Testis (tissue), 2 donors: ENCODE measurements around the gene PTPRG.

Source experiments
- POLR2A ChIP-seq: fragments of 450-650 bp; IDR thresholded peaks from one replicate; pipeline ENCODE4 v1.6.1; 2017; ENCODE audit warnings: antibody characterized with exemption, mild to moderate bottlenecking, moderate library complexity
- TF ChIP-seq, protein P1 (sequence below), 3 experiments: fragments of 450-650 bp in 2 of 3; fragments of 200-600 bp in 1 of 3; sonication (generic) in 1 of 3; IDR thresholded peaks; one replicate each; pipeline ENCODE4 v1.5.1; 2016 to 2019; ENCODE audit warnings: antibody characterized with exemption in 3 of 3, mild to moderate bottlenecking in 2 of 3, moderate library complexity in 1 of 3

GRCh38 chr3:61926923-61927322 is 365.6 kb downstream of the PTPRG start:
- no peak for TF ChIP-seq POLR2A
- TF ChIP-seq, protein P1, sequence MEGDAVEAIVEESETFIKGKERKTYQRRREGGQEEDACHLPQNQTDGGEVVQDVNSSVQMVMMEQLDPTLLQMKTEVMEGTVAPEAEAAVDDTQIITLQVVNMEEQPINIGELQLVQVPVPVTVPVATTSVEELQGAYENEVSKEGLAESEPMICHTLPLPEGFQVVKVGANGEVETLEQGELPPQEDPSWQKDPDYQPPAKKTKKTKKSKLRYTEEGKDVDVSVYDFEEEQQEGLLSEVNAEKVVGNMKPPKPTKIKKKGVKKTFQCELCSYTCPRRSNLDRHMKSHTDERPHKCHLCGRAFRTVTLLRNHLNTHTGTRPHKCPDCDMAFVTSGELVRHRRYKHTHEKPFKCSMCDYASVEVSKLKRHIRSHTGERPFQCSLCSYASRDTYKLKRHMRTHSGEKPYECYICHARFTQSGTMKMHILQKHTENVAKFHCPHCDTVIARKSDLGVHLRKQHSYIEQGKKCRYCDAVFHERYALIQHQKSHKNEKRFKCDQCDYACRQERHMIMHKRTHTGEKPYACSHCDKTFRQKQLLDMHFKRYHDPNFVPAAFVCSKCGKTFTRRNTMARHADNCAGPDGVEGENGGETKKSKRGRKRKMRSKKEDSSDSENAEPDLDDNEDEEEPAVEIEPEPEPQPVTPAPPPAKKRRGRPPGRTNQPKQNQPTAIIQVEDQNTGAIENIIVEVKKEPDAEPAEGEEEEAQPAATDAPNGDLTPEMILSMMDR (IDR thresholded peaks at IDR 0.05), result no peak
